HCT116 (cell line): Measurements from ENCODE around the gene C3orf70. TPM values are rescaled to one million over a fixed set of nuclear protein-coding genes. Genes with fewer than 3 reads are reported as not detected.

Experiments
- ATAC-seq: fragments of 200-7000 bp; cut with Tn5 transposase; 2 replicates; pipeline ENCODE4 v1.9.1; 2020; ENCODE audit warnings: mild to moderate bottlenecking, moderate library complexity
- BruUV-seq: library from RNA; stranded (reverse); fragments of 400-500 nt; replicated peaks from 2 replicates; lab custom pipeline; 2021; lab: Mats Ljungman, UMichigan
- CTCF ChIA-PET: fragments of 300-600 bp; sonication (Branson Sonifier 250); formaldehyde crosslinking; loops from one replicate; lab custom pipeline; 2021; ENCODE audit warnings: antibody characterized with exemption; lab: Charles Lee
- POLR2A ChIA-PET: fragments of 300-600, 350-600 bp; sonication (Branson Sonifier 250); formaldehyde crosslinking; loops from one replicate; lab custom pipeline; 2021; ENCODE audit warnings: antibody characterized with exemption; lab: Charles Lee
- RAD21 ChIA-PET, 2 experiments: fragments of 300-600 bp; sonication (Branson Sonifier 250); formaldehyde crosslinking; loops; one replicate each; lab custom pipeline; 2023; ENCODE audit warnings: low total read pairs in 2 of 2; ENCODE audit not compliant: uncharacterized antibody in 2 of 2, unreplicated experiment in 2 of 2, low non-redundant PET in 1 of 2; lab: Charles Lee
- DNase-seq: peaks from one replicate; pipeline ENCODE4 v3.0.0-alpha.2; 2010; ENCODE audit warnings: low read depth, low spot score
- H2AFZ ChIP-seq: fragments of 200-600 bp; shearing (Covaris generic), sonication (generic); 2 replicates; pipeline ENCODE4 v1.6.1; 2017; ENCODE audit warnings: low read depth, mixed run types, mixed read lengths, antibody characterized with exemption, low read length; ENCODE audit not compliant: poor library complexity, severe bottlenecking
- H3K27ac ChIP-seq: 2 replicates; pipeline ENCODE4 v1.5.1; 2012; ENCODE audit warnings: low read depth, low read length
- H3K27me3 ChIP-seq: fragments of 200-600 bp; sonication (generic); 2 replicates; pipeline ENCODE4 v1.6.1; 2016; ENCODE audit warnings: mixed run types, low read length, mixed read lengths; ENCODE audit not compliant: insufficient read depth
- H3K36me3 ChIP-seq, 2 experiments: fragments of 200-500 bp in 1 of 2; fragments of 200-600 bp in 1 of 2; sonication (Bioruptor generic) in 1 of 2; sonication (generic) in 1 of 2; 2 replicates each; pipeline versions ENCODE4 v1.5.1 to v1.6.1; 2014 to 2016; ENCODE audit warnings: low read length in 2 of 2, inconsistent platforms in 1 of 2, mixed read lengths in 1 of 2, mixed run types in 1 of 2; ENCODE audit not compliant: insufficient read depth in 2 of 2, control insufficient read depth in 1 of 2
- H3K4me1 ChIP-seq, 2 experiments: fragments of 200-600 bp in 1 of 2; sonication (generic) in 1 of 2; 2 replicates each; pipeline versions ENCODE4 v1.5.1 to v1.6.1; 2012 to 2017; ENCODE audit warnings: low read length in 2 of 2, inconsistent platforms in 1 of 2, mild to moderate bottlenecking in 1 of 2, mixed read lengths in 1 of 2, mixed run types in 1 of 2, moderate library complexity in 1 of 2; ENCODE audit not compliant: insufficient read depth in 2 of 2, control insufficient read depth in 1 of 2
- H3K4me2 ChIP-seq: fragments of 200-600 bp; sonication (generic); 2 replicates; pipeline ENCODE4 v1.6.1; 2017; ENCODE audit warnings: mixed run types, low read length, mixed read lengths
- H3K4me3 ChIP-seq, 2 experiments: fragments of 200-600 bp in 1 of 2; sonication (generic) in 1 of 2; replicated peaks in 1 of 2; 2 replicates each; pipeline ENCODE4 v1.5.1; 2011 to 2016; ENCODE audit warnings: low read length in 2 of 2, control low read depth in 1 of 2, low read depth in 1 of 2, mild to moderate bottlenecking in 1 of 2, mixed read lengths in 1 of 2, mixed run types in 1 of 2
- H3K79me2 ChIP-seq: fragments of 200-600 bp; sonication (generic); 2 replicates; pipeline ENCODE4 v1.6.1; 2017; ENCODE audit warnings: mild to moderate bottlenecking, mixed run types, low read length, moderate library complexity, mixed read lengths; ENCODE audit not compliant: insufficient read depth
- H3K9ac ChIP-seq: fragments of 200-600 bp; sonication (generic); 2 replicates; pipeline ENCODE4 v1.6.1; 2016; ENCODE audit warnings: low read length, mixed read lengths
- H3K9me2 ChIP-seq: fragments of 200-600 bp; sonication (generic), shearing (Covaris generic); 2 replicates; pipeline ENCODE4 v1.6.1; 2017; ENCODE audit warnings: mixed run types, mild to moderate bottlenecking, moderate library complexity; ENCODE audit not compliant: insufficient read depth
- H3K9me3 ChIP-seq, 2 experiments: fragments of 200-500 bp in 1 of 2; fragments of 200-600 bp in 1 of 2; sonication (Bioruptor generic) in 1 of 2; sonication (generic) in 1 of 2; 2 replicates each; pipeline ENCODE4 v1.6.1; 2014 to 2017; ENCODE audit warnings: low read length in 2 of 2, mixed read lengths in 2 of 2, inconsistent platforms in 1 of 2, low read depth in 1 of 2, mild to moderate bottlenecking in 1 of 2, mixed run types in 1 of 2, moderate library complexity in 1 of 2; ENCODE audit not compliant: control insufficient read depth in 1 of 2, insufficient read depth in 1 of 2
- H4K20me1 ChIP-seq: fragments of 200-600 bp; sonication (generic), shearing (Covaris generic); 2 replicates; pipeline ENCODE4 v1.6.1; 2017; ENCODE audit warnings: mixed run types, mild to moderate bottlenecking, moderate library complexity; ENCODE audit not compliant: insufficient read depth
- CTCF ChIP-seq, 3 experiments: fragments of 200-600 bp in 1 of 3; sonication (generic) in 1 of 3; IDR thresholded peaks in 2 of 3; conservative IDR thresholded peaks in 1 of 3; 2 replicates each; pipeline ENCODE4 v1.5.1; 2012 to 2017; ENCODE audit warnings: low read depth in 2 of 3, low read length in 2 of 3, antibody characterized with exemption in 1 of 3, borderline replicate concordance in 1 of 3, control low read depth in 1 of 3, mild to moderate bottlenecking in 1 of 3, mixed read lengths in 1 of 3, mixed run types in 1 of 3, moderate library complexity in 1 of 3; ENCODE audit not compliant: insufficient read depth in 1 of 3
- EZH2phosphoT487 ChIP-seq: fragments of 200-600 bp; IDR thresholded peaks from 2 replicates; pipeline ENCODE4 v1.6.1; 2018; ENCODE audit warnings: antibody characterized with exemption, borderline replicate concordance
- FOSL1 ChIP-seq: IDR thresholded peaks from 2 replicates; pipeline ENCODE4 v1.6.1; 2012; ENCODE audit warnings: low read depth
- POLR2A ChIP-seq: IDR thresholded peaks from 2 replicates; pipeline ENCODE4 v1.7.0; 2011; ENCODE audit warnings: borderline replicate concordance; ENCODE audit not compliant: insufficient read depth, insufficient read length; ENCODE audit errors: extremely low read depth
- POLR2AphosphoS5 ChIP-seq: IDR thresholded peaks from 2 replicates; pipeline ENCODE4 v1.6.1; 2011; ENCODE audit warnings: mild to moderate bottlenecking, low read depth, low read length, moderate library complexity
- SP1 ChIP-seq: IDR thresholded peaks from 2 replicates; pipeline ENCODE4 v1.6.1; 2012; ENCODE audit warnings: low read depth
- TCF7L2 ChIP-seq: IDR thresholded peaks from 2 replicates; pipeline ENCODE4 v1.7.0; 2011; ENCODE audit warnings: borderline replicate concordance, inconsistent platforms; ENCODE audit not compliant: insufficient read depth, insufficient read length; ENCODE audit errors: extremely low read depth
- intact Hi-C: fragments of 100-400 bp; cut with micrococcal nuclease; formaldehyde crosslinking; loops from 2 replicates; pipeline ENCODE4 v1.10.0; 2022
- total RNA-seq: library from RNA; stranded (reverse); gene quantifications from one replicate; pipeline ENCODE4 v1.2.1, GENCODE V29; 2021; ENCODE audit not compliant: unreplicated experiment
- TF ChIP-seq, protein P1 (sequence below): IDR thresholded peaks from 2 replicates; pipeline ENCODE4 v1.6.1; 2011; ENCODE audit warnings: mild to moderate bottlenecking, low read length, moderate library complexity; ENCODE audit not compliant: insufficient replicate concordance; ENCODE audit errors: extremely low read depth

C3orf70 gene
- total RNA-seq, 1 experiment from 2014 or later = not detected

DNA sequence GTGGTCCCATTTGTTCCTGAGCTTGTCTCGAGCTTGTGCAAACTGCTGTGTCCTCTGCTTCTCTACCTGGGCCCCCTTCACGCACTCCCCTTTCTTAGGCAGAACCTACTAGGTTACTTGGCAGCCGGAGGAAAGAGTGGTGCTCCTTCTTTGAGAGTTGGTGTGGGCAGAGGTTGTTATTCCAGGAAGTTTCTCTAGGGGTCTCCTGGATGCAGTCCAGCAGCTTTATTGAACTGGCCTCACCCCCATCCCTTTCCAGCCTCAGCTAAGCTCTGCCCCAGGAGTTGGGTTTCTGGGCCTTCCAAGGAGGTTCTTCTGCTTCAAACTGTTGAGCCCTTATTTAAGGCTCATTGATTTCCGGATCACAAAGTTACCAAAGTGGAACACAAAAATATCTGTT lies 103.2 kb downstream of the C3orf70 start:
- H4K20me1 ChIP-seq = no peaks in the 10 kb centered on the region
- no peaks in the 10 kb centered on the region for H3K4me1 ChIP-seq
- ChIA-PET CTCF (no interaction called here), POLR2A (no interaction called here), RAD21 (no interaction called here)
- no peak overlapping the region for H3K4me2 ChIP-seq
- BruUV-seq = no TSS peak
- no peaks in the 10 kb centered on the region for H3K9me2 ChIP-seq
- DNase-seq = no peak
- no peak overlapping the region for H2AFZ ChIP-seq
- intact Hi-C loops = no loop called here
- H3K27ac ChIP-seq = no peak overlapping the region
- H3K27me3 ChIP-seq = no peaks in the 10 kb centered on the region
- H3K79me2 ChIP-seq = no peaks in the 10 kb centered on the region
- H3K36me3 ChIP-seq = 0 out of 4 replicates have a peak, but pooled peaks cover 0 to 2% of the 10 kb centered on the region in 2 experiments
- no peak for TF ChIP-seq CTCF (IDR thresholded peaks at IDR 0.05 in 2 of 3, conservative IDR thresholded peaks at IDR 0.05 in 1 of 3; ENCODE audit: borderline replicate concordance in 1 of 3, insufficient read depth in 1 of 3, low read depth in 2 of 3, low read length in 2 of 3)
- TF ChIP-seq SP1 = no peak
- TF ChIP-seq POLR2A = no peak
- TF ChIP-seq, protein P1, sequence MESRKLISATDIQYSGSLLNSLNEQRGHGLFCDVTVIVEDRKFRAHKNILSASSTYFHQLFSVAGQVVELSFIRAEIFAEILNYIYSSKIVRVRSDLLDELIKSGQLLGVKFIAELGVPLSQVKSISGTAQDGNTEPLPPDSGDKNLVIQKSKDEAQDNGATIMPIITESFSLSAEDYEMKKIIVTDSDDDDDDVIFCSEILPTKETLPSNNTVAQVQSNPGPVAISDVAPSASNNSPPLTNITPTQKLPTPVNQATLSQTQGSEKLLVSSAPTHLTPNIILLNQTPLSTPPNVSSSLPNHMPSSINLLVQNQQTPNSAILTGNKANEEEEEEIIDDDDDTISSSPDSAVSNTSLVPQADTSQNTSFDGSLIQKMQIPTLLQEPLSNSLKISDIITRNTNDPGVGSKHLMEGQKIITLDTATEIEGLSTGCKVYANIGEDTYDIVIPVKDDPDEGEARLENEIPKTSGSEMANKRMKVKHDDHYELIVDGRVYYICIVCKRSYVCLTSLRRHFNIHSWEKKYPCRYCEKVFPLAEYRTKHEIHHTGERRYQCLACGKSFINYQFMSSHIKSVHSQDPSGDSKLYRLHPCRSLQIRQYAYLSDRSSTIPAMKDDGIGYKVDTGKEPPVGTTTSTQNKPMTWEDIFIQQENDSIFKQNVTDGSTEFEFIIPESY = no peak
- H3K9ac ChIP-seq = no peak overlapping the region
- no peak overlapping the region for H3K4me3 ChIP-seq
- ATAC-seq = no peak
- no peaks in the 10 kb centered on the region for H3K9me3 ChIP-seq

DNA sequence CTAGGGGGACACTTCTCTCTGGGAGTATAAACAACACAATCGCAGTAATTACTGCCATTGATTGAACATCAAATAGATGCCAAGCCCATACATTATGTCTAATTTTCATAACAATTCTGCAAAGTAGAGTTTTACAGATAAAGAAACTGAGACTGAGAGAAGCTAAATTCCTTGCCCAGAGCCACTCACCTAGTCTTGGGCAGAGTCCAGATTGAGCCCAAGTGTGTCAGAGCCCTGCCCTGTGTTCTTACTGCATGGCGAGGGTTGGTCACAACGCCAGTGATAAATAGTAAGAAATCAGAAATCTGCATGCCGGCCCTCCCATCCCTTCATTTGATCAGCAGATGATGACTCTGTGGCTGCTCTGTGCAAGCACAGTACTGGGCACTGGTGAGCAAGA lies 106.3 kb downstream of the C3orf70 start:
- no peak for ATAC-seq
- TF ChIP-seq SP1 (no peak), FOSL1 (no peak), POLR2A (no peak), TCF7L2 (no peak), EZH2phosphoT487 (no peak), POLR2AphosphoS5 (no peak)
- TF ChIP-seq, protein P1 = no peak
- CTCF ChIA-PET = no interaction called here

More for the DNA sequence above, 106.3 kb downstream of the C3orf70 start:
- Histone ChIP-seq H3K79me2 (no peaks in the 10 kb centered on the region), H3K27me3 (no peaks in the 10 kb centered on the region), H3K4me2 (no peak overlapping the region), H3K9ac (no peak overlapping the region), H3K9me3 (no peaks in the 10 kb centered on the region), H3K4me3 (no peak overlapping the region), H4K20me1 (no peaks in the 10 kb centered on the region), H3K36me3 (0 out of 4 replicates have a peak, but pooled peaks cover 0 to 2% of the 10 kb centered on the region in 2 experiments), H3K9me2 (no peaks in the 10 kb centered on the region), H2AFZ (no peak overlapping the region), H3K4me1 (no peaks in the 10 kb centered on the region), H3K27ac (no peak overlapping the region)
- no peak for DNase-seq
- ChIA-PET RAD21 (no interaction called here), POLR2A (no interaction called here)
- intact Hi-C loops = no loop called here
- no TSS peak for BruUV-seq
